DMS114 treated with DMSO at 0.1 percent for 48 hours (cell line): ENCODE results near the gene AQR.

Source experiments
- DNase-seq: peaks from one replicate; lab custom pipeline; 2025; ENCODE audit not compliant: unreplicated experiment; lab: John Stamatoyannopoulos, UW

AQR gene

DNA sequence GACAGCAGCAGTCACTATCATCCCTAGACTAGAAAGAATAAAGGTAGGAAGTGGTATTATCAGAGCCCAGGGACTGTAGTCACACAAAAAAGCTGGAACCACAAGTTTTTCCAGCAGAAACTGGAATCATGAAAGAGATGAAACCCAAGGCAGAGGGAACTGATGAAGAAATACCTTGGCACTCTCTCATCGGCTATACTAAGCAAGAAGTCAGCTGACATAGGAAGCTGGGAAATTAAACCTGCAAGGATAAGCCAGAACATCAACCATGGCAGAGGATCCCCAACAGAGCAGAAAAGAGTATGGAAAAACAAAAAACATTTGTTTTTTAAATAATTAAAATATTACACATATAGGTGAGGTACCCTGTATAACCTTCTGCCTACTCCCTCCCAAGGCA, 86.5 kb downstream of the AQR start:
- DNase-seq = no peak

GRCh38 chr15:34879107-34879506, 90.4 kb downstream of the AQR start:
- no peak for DNase-seq

- DNase-seq = no peak
Measured at GRCh38 chr15:34876640-34877039, 92.9 kb downstream of the AQR start.

DNA sequence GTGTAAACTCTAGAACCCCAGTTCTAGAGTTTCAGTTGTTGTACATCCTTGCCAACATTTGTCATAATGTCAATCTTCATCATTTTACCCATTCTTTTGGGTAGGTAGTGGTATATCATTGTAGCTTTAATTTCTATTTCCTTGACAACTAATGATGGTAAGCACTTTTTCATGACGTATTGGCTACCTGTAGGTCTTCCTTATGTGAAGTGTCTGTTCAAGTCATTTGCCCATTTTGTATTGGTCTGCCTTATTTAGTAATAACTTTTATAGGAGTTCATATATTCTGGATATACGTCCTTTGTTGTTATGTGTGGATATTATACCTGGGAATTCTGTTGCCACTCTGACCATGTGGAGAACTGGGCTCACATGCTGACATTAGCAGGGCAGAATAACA, 100.4 kb downstream of the AQR start:
- DNase-seq = no peak

- DNase-seq = no peak
Measured at GRCh38 chr15:34865531-34865930, 104.0 kb downstream of the AQR start.

DNA sequence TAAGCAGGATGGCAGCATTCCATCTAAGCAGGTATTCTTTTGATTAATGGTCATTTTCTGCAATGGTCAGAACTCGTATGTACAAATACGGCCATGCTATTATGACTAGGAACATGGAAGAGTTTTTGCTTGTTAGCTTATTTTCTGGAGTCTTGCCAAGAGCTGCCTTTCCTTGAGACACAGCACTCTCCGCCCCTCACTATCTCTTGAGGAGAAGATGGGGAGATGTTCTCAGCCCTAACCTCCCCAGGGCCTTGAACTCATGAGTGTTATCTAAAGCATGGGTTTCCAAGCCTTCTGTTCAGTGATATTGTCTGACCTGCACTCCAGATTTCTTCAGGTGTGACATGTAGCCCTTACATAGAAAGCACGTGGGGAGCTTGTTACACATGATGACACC, 108.3 kb downstream of the AQR start:
- DNase-seq = no peak

DNA sequence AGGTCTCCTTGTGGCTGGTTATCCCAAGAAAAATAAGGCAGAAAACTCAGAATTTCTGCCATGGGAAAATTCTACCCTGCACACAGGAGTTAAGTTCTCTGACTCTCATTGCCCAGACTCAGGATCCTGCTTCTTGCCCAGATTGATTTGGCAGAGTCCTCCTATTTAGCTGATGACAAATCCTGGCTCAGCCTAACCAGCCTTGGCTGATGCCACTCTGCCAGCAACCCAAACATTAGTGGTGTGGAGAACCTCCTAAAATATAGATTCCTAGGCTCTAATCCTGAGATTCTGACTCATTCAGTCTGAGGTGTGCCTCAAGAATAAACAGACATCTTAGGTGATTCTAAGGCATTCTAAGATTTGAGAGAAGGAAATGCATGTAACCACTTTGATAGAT, 113.6 kb downstream of the AQR start:
- DNase-seq = no peak

- DNase-seq = no peak
Measured at GRCh38 chr15:34855413-34855812, 114.1 kb downstream of the AQR start.

DNA sequence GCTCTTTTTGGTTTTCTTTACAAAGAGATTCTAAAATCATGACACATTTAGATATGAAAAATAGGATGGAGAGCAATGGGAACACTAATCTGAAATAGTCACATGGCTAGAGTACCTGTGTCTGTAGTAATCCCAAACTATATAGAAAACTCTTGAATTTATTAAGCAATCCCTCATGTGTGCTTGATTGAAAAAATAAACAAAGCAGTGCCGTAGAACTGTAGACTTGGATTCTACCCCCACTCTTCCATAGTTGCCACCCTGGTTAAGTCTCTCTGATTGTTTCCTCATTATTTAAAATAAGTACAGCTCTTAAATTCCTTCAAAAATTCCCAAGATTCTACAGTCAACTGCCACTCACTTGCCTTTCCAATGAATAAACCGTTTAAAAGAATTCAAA, 115.3 kb downstream of the AQR start:
- DNase-seq = no peak

- no peak for DNase-seq
Measured at GRCh38 chr15:34853001-34853758, 116.4 kb downstream of the AQR start.

- no peak for DNase-seq
Measured at GRCh38 chr15:34851751-34852150, 117.8 kb downstream of the AQR start.

DNA sequence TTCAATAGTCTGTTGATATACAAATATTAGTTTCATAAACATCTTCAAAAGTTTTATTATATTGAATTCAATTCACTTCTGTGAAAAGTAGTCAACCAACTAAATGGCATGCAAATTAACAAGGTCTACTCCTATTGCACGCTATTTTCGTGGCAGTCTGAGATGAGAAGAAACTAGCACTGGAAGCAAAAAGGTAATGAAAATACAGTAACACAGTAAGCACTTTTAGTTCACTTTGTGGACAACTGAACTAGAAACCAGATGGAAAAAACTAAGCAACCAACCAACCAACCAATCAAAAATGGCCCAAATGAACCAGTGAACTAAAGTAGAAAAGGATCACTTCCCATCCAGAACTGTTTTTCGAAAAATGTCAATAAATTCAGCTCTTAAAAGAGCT, 118.5 kb downstream of the AQR start:
- no peak for DNase-seq

DNA sequence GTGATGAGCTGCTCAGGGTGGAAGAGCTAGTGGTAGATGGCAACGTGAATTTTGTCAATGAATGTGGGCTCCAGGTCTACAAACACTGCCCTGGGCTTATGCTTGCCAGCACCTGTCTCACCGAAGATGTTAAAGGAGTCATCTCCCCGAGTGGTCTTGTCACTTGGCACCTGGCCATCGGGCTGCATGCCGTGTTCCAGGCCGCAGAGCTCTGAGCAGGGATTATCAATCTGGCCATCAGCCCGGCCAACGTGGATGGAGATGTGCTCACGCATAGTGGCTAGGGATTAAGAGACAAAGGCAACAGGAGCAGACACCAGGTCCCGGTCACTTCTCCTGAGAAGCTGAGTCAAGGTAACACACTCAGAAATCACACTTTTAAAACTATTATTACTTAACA, 119.4 kb downstream of the AQR start:
- no peak for DNase-seq

DNA sequence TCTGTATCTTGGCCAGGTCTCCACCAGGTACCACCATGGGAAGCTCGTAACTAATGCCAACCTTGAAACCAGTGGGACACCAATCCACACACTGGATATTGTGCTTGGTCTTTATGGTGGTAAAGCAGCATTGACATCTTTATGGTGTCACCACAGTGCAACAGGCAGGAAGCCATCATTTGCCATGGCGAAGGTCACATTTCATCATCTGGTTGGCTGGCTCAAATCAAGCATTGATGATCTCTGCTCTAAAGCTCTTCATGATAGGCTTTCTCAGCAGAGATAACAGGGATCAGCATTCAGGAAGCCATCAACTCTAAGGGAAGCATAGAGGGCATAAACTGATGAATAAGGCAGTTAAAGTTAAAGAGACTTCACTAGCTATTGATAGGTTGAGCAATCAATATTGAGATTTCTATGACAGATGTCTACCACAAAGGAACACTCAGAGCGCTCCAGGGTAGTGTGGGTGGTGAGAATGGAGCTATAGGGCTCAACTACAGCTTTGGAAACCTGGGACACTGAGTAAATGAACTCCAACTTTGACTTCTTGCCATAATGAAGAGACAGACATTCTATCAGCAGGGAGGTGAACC, 120.1 kb downstream of the AQR start:
- no peak for DNase-seq

DNA sequence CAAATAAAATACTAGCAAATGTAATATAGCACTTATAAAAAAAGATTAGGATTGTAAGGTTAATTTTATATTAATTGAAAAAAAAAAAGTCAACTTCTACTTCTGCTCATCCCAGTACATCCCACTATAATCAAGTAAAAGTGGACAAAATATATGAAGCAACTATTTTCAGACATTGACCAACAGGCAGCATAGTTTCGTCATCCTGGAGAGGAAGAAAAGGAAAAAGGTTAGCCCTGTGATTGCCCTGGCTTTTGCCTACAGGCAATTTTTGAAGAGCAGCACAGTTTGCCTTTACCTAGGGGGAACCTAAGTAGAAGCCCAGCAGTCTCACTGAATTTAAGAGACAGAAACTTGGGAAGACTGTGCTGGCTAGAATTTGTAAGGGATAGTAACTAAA, 121.9 kb downstream of the AQR start:
- DNase-seq = no peak

DNA sequence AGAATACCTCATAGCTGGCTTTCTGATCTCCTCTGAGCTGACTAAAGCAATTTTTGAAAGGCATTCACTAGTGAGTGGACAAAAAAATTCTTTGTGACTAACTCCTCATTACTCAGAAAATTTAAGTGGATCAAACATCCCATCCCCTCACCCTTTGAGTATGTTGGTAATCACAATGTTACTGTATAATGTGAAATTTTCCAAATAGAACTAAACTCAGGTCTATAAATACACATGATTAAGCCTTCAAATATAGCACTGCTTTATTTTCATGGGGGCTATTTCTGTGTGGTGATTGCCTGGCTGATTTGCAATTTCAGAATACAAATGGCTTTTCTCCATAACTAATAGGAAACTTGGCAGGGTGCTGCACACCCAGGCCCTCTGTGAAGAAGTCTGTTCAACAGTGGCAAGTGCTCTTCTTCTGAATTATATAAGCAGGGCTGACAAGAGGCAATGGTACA, 128.2 kb downstream of the AQR start:
- no peak for DNase-seq

DNA sequence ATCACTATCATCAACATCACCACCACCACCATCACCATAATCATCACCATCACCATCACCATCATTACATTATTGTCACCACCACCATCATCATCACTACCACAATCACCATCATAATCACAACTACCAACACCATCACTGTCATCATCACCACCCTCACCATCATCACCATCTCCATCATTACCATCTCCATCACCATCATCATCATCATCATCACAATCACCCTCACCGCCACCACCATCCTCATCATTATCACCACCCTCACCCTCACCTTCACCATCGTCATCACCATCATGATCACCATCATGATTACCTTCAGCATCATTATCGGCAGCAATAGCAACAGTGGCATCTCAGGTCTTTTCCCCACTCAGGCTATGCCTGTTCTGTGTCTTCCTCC, 131.3 kb downstream of the AQR start:
- DNase-seq = no peak

GRCh38 chr15:34837246-34838016, 132.1 kb downstream of the AQR start:
- DNase-seq = no peak

GRCh38 chr15:34828145-34828911, 141.2 kb downstream of the AQR start:
- DNase-seq = no peak

GRCh38 chr15:34821831-34822230, 147.7 kb downstream of the AQR start:
- DNase-seq = no peak

DNA sequence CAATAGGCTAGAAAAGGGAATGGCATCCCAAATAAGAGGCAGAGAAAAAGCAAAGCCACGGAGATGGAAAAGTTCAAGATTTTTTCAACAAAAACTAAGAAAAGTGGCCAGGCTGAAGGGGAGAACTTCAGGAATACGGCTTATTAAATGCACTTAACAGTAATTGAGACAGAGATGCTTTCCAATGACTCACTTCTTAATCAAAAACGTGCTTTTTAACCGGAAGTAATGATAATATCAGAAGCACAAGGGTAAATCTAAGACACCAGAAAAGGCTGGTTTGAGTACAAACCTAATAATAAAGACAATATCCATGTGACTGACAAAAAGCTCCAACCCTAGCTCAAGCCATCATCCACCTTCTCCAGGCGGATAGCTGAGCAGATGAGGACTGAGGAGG, 149.4 kb downstream of the AQR start:
- no peak for DNase-seq
